ENCODE data around the gene RNF4. TPM values are rescaled to one million over a fixed set of nuclear protein-coding genes. Genes with fewer than 3 reads are reported as not detected.
"Not testable (repeated sequence)": the region's sequence is repeated elsewhere in the genome, so short reads cannot be mapped to it uniquely, and the experiment has no call there.

The RNF4 gene
- total RNA-seq, 1 donor from 2014 or later: 26.0 TPM

DNA sequence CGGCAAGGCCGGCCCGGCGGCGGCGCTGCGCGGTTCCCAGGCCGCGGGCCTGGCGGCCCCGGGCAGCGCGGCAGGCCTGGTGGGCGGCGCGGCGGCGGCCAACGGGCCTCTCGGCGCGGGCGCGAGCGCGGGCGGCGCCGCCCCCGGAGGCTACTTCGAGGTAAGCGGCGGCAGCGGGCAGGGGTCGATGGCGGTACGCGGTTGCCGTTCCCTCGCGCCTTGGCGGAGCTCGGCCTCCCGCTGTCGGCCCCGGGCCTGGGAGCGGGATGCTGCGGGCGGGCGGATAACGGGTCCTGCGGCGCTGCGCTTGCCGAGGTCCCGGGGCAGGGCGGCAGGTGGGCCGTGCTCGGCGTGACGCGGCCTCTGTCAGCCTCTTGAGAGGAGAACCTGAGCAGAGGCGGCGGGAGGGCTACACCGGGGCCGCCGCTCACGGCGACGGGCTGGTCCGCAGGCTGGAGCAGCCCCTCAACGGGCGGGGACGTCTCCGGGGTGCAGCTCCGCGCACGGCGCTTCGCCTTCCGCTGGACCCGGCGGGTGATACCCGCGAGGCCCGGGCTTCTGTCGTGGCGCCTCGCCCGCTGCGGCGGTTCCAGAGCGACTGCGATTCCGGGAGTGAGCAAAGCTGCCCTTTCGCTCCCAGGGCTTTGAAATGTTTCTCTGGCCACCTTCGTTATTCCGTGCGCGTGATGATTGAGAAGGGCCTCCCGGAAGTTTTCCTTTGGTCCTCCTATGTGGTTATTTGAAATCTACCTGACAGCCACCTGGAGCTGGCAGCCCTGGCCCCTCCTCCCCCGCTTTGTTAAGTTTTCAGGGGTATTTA, 68.3 kb downstream of the RNF4 start:
- peak overlapping the region; percentile 99 for H3K27ac ChIP-seq (replicated peaks)
- H3K4me3 ChIP-seq: peak overlapping the region; percentile 99
- no peak for TF ChIP-seq CTCF (IDR thresholded peaks at IDR 0.05; ENCODE audit: borderline replicate concordance)
- intact Hi-C loops (cut with micrococcal nuclease): no loop called here
- H3K9me3 ChIP-seq (replicated peaks): no peaks in the 10 kb centered on the region
- H3K27me3 ChIP-seq (ENCODE audit: low read depth): no peaks in the 10 kb centered on the region
- peak; percentile 37 for DNase-seq
- H3K36me3 ChIP-seq: no peaks in the 10 kb centered on the region
- H3K4me1 ChIP-seq: peaks cover 42% of the 10 kb centered on the region

DNA sequence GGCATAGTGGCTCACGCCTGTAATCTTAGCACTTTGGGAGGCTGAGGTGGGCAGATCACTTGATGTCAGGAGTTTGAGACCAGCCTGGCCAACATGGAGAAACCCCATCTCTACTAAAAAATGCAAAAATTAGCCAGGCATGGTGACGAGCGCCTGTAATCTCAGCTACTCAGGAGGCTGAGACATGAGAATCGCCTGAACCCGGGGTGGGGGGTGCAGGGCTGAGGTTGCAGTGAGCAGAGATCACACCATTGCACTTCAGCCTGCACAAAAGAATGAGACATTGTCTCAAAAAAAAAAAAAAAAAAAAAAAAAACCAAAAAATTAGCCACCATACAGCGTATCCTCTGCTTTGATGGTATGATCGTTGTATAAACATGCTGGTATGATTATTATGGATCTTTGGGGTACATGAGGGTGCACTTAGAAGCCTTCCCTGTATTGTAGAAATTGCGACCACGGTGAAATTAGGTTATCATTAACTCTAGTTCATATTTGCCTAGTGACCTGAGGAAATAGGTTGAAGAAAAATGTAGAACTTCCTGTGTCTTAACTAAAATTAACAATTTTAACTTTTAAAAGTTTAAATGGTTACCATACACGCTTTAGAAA, 74.8 kb downstream of the RNF4 start:
- H3K36me3 ChIP-seq; H3K27me3 ChIP-seq (ENCODE audit: low read depth); H3K9me3 ChIP-seq (replicated peaks); intact Hi-C loops (cut with micrococcal nuclease); DNase-seq; H3K4me3 ChIP-seq; H3K27ac ChIP-seq (replicated peaks): not testable (repeated sequence)
- H3K4me1 ChIP-seq: peaks cover 29% of the 10 kb centered on the region

DNA sequence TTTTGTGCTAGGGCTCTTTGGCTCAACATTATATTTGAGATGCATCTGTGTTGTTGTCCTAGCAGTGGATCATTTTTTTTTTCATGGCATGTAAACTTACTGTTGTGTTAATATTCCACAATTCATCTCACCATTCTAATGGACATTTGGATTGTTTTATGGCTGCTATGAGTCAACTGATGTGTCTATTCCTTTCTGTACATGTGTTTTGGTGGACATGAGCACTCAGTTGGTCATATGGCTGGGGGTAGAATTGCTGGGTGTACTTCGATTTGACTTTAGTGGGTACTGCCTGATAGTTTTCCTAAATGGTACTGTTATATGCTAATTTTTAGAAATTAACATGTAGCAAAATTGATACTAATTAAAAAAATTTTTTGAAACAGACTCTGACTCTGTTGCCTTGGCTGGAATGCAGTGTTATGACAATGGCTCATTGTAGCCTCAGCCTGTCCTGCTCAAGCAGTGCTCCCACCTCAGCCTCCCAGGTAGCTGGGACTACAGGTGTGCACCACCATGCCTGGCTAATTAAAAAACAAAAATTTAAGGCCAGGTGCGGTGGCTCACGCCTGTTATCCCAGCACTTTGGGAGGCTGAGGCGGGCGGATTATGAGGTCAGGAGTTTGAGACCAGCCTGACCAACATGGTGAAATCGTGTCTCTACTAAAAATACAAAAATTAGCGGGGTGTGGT, 76.6 kb downstream of the RNF4 start:
- no peak for TF ChIP-seq CTCF (IDR thresholded peaks at IDR 0.05; ENCODE audit: borderline replicate concordance)
- no peak for DNase-seq
- Histone ChIP-seq H3K4me3 (no peak overlapping the region), H3K4me1 (peaks cover 18% of the 10 kb centered on the region), H3K27me3 (ENCODE audit: low read depth) (no peaks in the 10 kb centered on the region), H3K27ac (replicated peaks) (no peak overlapping the region), H3K9me3 (replicated peaks) (no peaks in the 10 kb centered on the region), H3K36me3 (no peaks in the 10 kb centered on the region)
- intact Hi-C loops (cut with micrococcal nuclease): no loop called here

DNA sequence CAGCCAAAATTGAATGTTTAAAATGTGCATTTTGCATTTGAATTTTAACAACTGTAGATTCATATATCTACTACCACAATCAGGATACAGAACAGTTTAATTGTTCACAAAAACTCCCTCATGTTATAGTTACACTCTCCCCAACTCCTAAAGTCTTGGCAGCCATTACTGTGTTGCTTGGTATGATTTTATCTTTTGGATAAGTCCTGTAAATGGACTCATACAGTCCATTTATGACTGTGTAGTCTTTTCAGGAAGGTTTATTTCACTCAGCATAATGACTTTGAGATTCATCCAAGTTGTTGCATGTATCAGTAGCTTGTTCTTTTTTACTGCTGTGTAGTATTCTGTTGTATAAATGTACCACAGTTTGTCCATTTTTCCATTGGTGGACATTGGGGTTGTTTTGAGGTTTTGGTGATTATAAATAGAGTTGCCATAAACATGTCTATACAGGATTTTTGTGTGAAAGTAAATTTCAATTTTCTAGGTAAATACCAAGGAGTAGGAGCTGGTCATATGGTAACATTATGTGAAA, 77.4 kb downstream of the RNF4 start:
- Histone ChIP-seq H3K27me3 (ENCODE audit: low read depth) (no peaks in the 10 kb centered on the region), H3K4me3 (no peak overlapping the region), H3K27ac (replicated peaks) (no peak overlapping the region), H3K9me3 (replicated peaks) (no peaks in the 10 kb centered on the region), H3K4me1 (peaks cover 19% of the 10 kb centered on the region), H3K36me3 (no peaks in the 10 kb centered on the region)
- no peak for TF ChIP-seq CTCF (IDR thresholded peaks at IDR 0.05; ENCODE audit: borderline replicate concordance)
- DNase-seq: no peak
- intact Hi-C loops (cut with micrococcal nuclease): no loop called here

DNA sequence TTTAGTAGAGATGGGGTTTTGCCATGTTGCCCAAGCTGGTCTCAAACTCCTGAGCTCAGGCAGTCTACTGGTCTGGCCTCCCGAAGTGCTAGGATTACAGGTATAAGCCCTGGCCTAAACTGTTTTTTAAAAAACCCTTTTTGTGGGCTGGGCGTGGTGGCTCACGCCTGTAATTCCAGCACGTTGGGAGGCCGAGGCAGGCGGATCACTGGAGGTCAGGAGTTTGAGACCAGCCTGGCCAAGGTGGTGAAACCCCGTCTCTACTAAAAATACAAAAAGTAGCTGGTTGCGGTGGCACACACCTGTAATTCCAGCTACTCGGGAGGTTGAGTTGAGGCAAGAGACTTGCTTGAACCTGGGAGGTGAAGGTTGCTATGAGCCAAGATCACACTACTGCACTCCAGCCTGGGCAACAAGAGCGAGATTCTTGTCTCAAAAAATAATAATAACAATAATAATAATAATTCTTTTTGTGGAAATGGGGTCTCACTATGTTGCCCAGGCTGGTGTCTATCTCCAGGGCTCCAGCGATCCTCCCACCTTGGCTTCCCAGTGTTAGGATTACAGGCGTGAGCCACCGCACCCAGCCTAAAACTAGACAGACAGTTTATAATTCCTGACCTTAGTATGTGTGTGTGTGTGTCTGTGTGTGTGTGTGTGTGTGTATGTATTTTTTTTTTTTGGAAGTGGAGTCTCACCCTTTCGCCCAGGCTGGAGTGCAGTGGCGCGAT, 78.2 kb downstream of the RNF4 start:
- H3K9me3 ChIP-seq (replicated peaks); intact Hi-C loops (cut with micrococcal nuclease); H3K36me3 ChIP-seq; DNase-seq; H3K4me3 ChIP-seq; H3K27me3 ChIP-seq (ENCODE audit: low read depth); H3K27ac ChIP-seq (replicated peaks): not testable (repeated sequence)
- peaks cover 24% of the 10 kb centered on the region for H3K4me1 ChIP-seq

DNA sequence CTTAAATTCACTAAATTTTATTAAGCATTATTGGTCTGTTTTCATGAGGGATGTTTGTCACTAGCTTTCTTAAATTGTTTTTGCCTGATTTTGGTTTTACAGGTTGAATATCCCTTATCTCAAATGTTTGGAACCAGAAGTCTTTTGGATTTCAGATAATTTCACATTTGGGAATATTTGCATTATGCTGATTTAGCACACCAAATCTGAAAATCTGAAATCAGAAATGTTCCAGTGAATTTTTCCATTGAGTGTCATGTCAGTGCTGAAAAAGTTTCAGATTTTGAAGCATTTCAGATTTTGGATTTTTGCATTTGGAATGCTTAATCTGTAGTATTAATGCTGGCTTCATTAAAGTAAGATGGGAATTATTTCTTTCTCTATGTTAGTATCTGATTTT, 82.2 kb downstream of the RNF4 start:
- TF ChIP-seq CTCF (IDR thresholded peaks at IDR 0.05; ENCODE audit: borderline replicate concordance): no peak
- Histone ChIP-seq H3K4me3 (no peak overlapping the region), H3K9me3 (replicated peaks) (no peaks in the 10 kb centered on the region), H3K36me3 (no peaks in the 10 kb centered on the region), H3K27me3 (ENCODE audit: low read depth) (no peaks in the 10 kb centered on the region), H3K27ac (replicated peaks) (no peak overlapping the region), H3K4me1 (peaks cover 18% of the 10 kb centered on the region)
- intact Hi-C loops (cut with micrococcal nuclease): no loop called here
- no peak for DNase-seq
